Parathyroid adenoma (tissue), 2 donors: ENCODE measurements around the gene TMEM123.

Experiments
- H2AFZ ChIP-seq: fragments of 300-600 bp; sonication (generic); one replicate; pipeline ENCODE4 v1.7.0; 2017; ENCODE audit warnings: antibody characterized with exemption, mild to moderate bottlenecking
- H3K27ac ChIP-seq: fragments of 300-600 bp; sonication (generic); one replicate; pipeline ENCODE4 v1.7.0; 2017
- H3K27me3 ChIP-seq: fragments of 300-600 bp; sonication (generic); one replicate; pipeline ENCODE4 v1.7.0; 2017; ENCODE audit warnings: low read length; ENCODE audit not compliant: control insufficient read depth, insufficient read depth
- H3K36me3 ChIP-seq: fragments of 300-600 bp; sonication (generic); one replicate; pipeline ENCODE4 v1.7.0; 2017; ENCODE audit warnings: low read length; ENCODE audit not compliant: control insufficient read depth, insufficient read depth
- H3K4me1 ChIP-seq: fragments of 300-600 bp; sonication (generic); one replicate; pipeline ENCODE4 v1.7.0; 2017; ENCODE audit warnings: control low read depth
- H3K4me2 ChIP-seq: fragments of 300-600 bp; sonication (generic); one replicate; pipeline ENCODE4 v1.7.0; 2017; ENCODE audit warnings: low read length
- H3K4me3 ChIP-seq: fragments of 300-600 bp; sonication (generic); one replicate; pipeline ENCODE4 v1.7.0; 2017; ENCODE audit warnings: low read depth, low read length
- H3K79me2 ChIP-seq: fragments of 300-600 bp; sonication (generic); one replicate; pipeline ENCODE4 v1.7.0; 2017; ENCODE audit warnings: control low read depth
- H3K9ac ChIP-seq: fragments of 300-600 bp; sonication (generic); one replicate; pipeline ENCODE4 v1.7.0; 2017; ENCODE audit warnings: mild to moderate bottlenecking
- H3K9me3 ChIP-seq: fragments of 300-600 bp; sonication (generic); one replicate; pipeline ENCODE4 v1.7.0; 2017; ENCODE audit warnings: low read length; ENCODE audit not compliant: control insufficient read depth
- CTCF ChIP-seq: fragments of 300-600 bp; sonication (generic); IDR thresholded peaks from one replicate; pipeline ENCODE4 v1.7.0; 2017; ENCODE audit warnings: antibody characterized with exemption, mild to moderate bottlenecking
- donor health status: primary hyperparathyroidism.

Gene TMEM123

GRCh38 chr11:102495161-102496042 lies 42.8 kb upstream of the TMEM123 start:
- no peak overlapping the region for H3K9ac ChIP-seq
- no peaks in the 10 kb centered on the region for H3K27me3 ChIP-seq
- H3K27ac ChIP-seq: no peak overlapping the region
- peak; percentile 47 for TF ChIP-seq CTCF
- no peaks in the 10 kb centered on the region for H3K79me2 ChIP-seq
- H3K4me3 ChIP-seq: no peak overlapping the region
- no peak overlapping the region for H2AFZ ChIP-seq
- no peaks in the 10 kb centered on the region for H3K4me1 ChIP-seq
- H3K36me3 ChIP-seq: no peaks in the 10 kb centered on the region
- H3K4me2 ChIP-seq: no peak overlapping the region
- no peaks in the 10 kb centered on the region for H3K9me3 ChIP-seq

GRCh38 chr11:102494216-102494615 lies 41.7 kb upstream of the TMEM123 start:
- H3K4me2 ChIP-seq: no peak overlapping the region
- H3K36me3 ChIP-seq: no peaks in the 10 kb centered on the region
- no peaks in the 10 kb centered on the region for H3K4me1 ChIP-seq
- no peaks in the 10 kb centered on the region for H3K9me3 ChIP-seq
- H3K79me2 ChIP-seq: no peaks in the 10 kb centered on the region
- TF ChIP-seq CTCF: no peak
- H3K9ac ChIP-seq: no peak overlapping the region
- no peak overlapping the region for H2AFZ ChIP-seq
- H3K4me3 ChIP-seq: no peak overlapping the region
- H3K27me3 ChIP-seq: no peaks in the 10 kb centered on the region
- no peak overlapping the region for H3K27ac ChIP-seq

GRCh38 chr11:102493524-102493923 lies 41.0 kb upstream of the TMEM123 start:
- H3K79me2 ChIP-seq: no peaks in the 10 kb centered on the region
- H3K4me2 ChIP-seq: no peak overlapping the region
- no peaks in the 10 kb centered on the region for H3K36me3 ChIP-seq
- no peaks in the 10 kb centered on the region for H3K9me3 ChIP-seq
- no peak overlapping the region for H2AFZ ChIP-seq
- H3K4me3 ChIP-seq: no peak overlapping the region
- H3K9ac ChIP-seq: no peak overlapping the region
- no peaks in the 10 kb centered on the region for H3K4me1 ChIP-seq
- TF ChIP-seq CTCF: no peak
- H3K27me3 ChIP-seq: no peaks in the 10 kb centered on the region
- no peak overlapping the region for H3K27ac ChIP-seq

- Histone ChIP-seq H3K4me3 (no peak overlapping the region), H3K9ac (no peak overlapping the region)
Observed at GRCh38 chr11:102491969-102492368, 39.4 kb upstream of the TMEM123 start.

More at GRCh38 chr11:102491969-102492368, 39.4 kb upstream of the TMEM123 start:
- Histone ChIP-seq H3K9me3 (no peaks in the 10 kb centered on the region), H3K36me3 (no peaks in the 10 kb centered on the region), H3K27me3 (no peaks in the 10 kb centered on the region), H3K4me2 (no peak overlapping the region), H3K79me2 (no peaks in the 10 kb centered on the region), H2AFZ (no peak overlapping the region), H3K27ac (no peak overlapping the region), H3K4me1 (no peaks in the 10 kb centered on the region)
- TF ChIP-seq CTCF: no peak
